HEK293 (cell line): Measurements from ENCODE around the gene CREB5.

Experiments used
- FEZF1 ChIP-seq: fragments of 450-650 bp; formaldehyde crosslinking; IDR thresholded peaks from 2 replicates; pipeline ENCODE4 v1.5.1; 2016; ENCODE audit warnings: missing biosample characterization, missing genetic modification characterization
- GLIS2 ChIP-seq: fragments of 450-650 bp; formaldehyde crosslinking; IDR thresholded peaks from 2 replicates; pipeline ENCODE4 v1.5.1; 2016; ENCODE audit warnings: missing biosample characterization, missing genetic modification characterization
- HIC1 ChIP-seq: fragments of 450-650 bp; formaldehyde crosslinking; IDR thresholded peaks from 2 replicates; pipeline ENCODE4 v1.5.1; 2016; ENCODE audit warnings: missing biosample characterization, missing genetic modification characterization
- KLF10 ChIP-seq: fragments of 450-650 bp; IDR thresholded peaks from 2 replicates; pipeline ENCODE4 v1.5.1; 2018; ENCODE audit warnings: missing biosample characterization, mild to moderate bottlenecking, missing genetic modification characterization
- KLF16 ChIP-seq: fragments of 450-650 bp; formaldehyde crosslinking; IDR thresholded peaks from 2 replicates; pipeline ENCODE4 v1.5.1; 2017; ENCODE audit warnings: missing biosample characterization, missing genetic modification characterization
- PRDM1 ChIP-seq: fragments of 450-650 bp; formaldehyde crosslinking; IDR thresholded peaks from 2 replicates; pipeline ENCODE4; 2016; ENCODE audit warnings: missing biosample characterization, missing genetic modification characterization
- REST ChIP-seq: fragments of 450-650 bp; formaldehyde crosslinking; IDR thresholded peaks from 2 replicates; pipeline ENCODE4 v1.5.1; 2016; ENCODE audit warnings: missing biosample characterization, missing genetic modification characterization
- SETDB1 ChIP-seq: IDR thresholded peaks from one replicate; pipeline ENCODE4 v1.6.1; 2017; ENCODE audit warnings: mild to moderate bottlenecking, low read length, moderate library complexity, mixed read lengths; ENCODE audit not compliant: insufficient read length
- TRIM28 ChIP-seq: IDR thresholded peaks from 2 replicates; pipeline ENCODE4 v1.6.1; 2011; ENCODE audit warnings: low read length, control low read depth, borderline replicate concordance
- WT1 ChIP-seq: fragments of 450-650 bp; formaldehyde crosslinking; IDR thresholded peaks from 2 replicates; pipeline ENCODE4 v1.5.1; 2016; ENCODE audit warnings: missing biosample characterization, missing genetic modification characterization
- YY1 ChIP-seq: fragments of 450-650 bp; formaldehyde crosslinking; IDR thresholded peaks from 2 replicates; pipeline ENCODE4 v1.5.1; 2018; ENCODE audit warnings: missing biosample characterization, missing genetic modification characterization
- ZFP41 ChIP-seq: fragments of 450-650 bp; formaldehyde crosslinking; IDR thresholded peaks from 2 replicates; pipeline ENCODE4 v1.5.1; 2016; ENCODE audit warnings: missing biosample characterization, missing genetic modification characterization, borderline replicate concordance
- ZNF138 ChIP-seq: fragments of 450-650 bp; formaldehyde crosslinking; IDR thresholded peaks from 2 replicates; pipeline ENCODE4 v1.5.1; 2016; ENCODE audit warnings: missing biosample characterization, missing genetic modification characterization, borderline replicate concordance
- ZNF140 ChIP-seq: fragments of 450-650 bp; formaldehyde crosslinking; IDR thresholded peaks from 2 replicates; pipeline ENCODE4 v1.5.1; 2016; ENCODE audit warnings: missing biosample characterization, missing genetic modification characterization
- ZNF148 ChIP-seq: fragments of 450-650 bp; formaldehyde crosslinking; IDR thresholded peaks from 2 replicates; pipeline ENCODE4 v1.5.0; 2017; ENCODE audit warnings: missing biosample characterization, missing genetic modification characterization, borderline replicate concordance
- ZNF16 ChIP-seq: fragments of 450-650 bp; formaldehyde crosslinking; IDR thresholded peaks from 2 replicates; pipeline ENCODE4 v1.5.1; 2016; ENCODE audit warnings: low read depth, missing biosample characterization, missing genetic modification characterization
- ZNF184 ChIP-seq: fragments of 450-650 bp; IDR thresholded peaks from 2 replicates; pipeline ENCODE4 v1.5.1; 2018; ENCODE audit warnings: missing biosample characterization, mild to moderate bottlenecking, missing genetic modification characterization
- ZNF214 ChIP-seq: fragments of 450-650 bp; formaldehyde crosslinking; IDR thresholded peaks from 2 replicates; pipeline ENCODE4 v1.5.1; 2017; ENCODE audit warnings: missing biosample characterization, mild to moderate bottlenecking, missing genetic modification characterization, borderline replicate concordance
- ZNF324 ChIP-seq: fragments of 450-650 bp; formaldehyde crosslinking; IDR thresholded peaks from 2 replicates; pipeline ENCODE4 v1.5.1; 2016; ENCODE audit warnings: missing biosample characterization, missing genetic modification characterization
- ZNF366 ChIP-seq: fragments of 450-650 bp; formaldehyde crosslinking; conservative IDR thresholded peaks from 2 replicates; pipeline ENCODE4 v1.5.1; 2016; ENCODE audit warnings: missing biosample characterization, missing genetic modification characterization
- ZNF416 ChIP-seq: fragments of 450-650 bp; formaldehyde crosslinking; IDR thresholded peaks from 2 replicates; pipeline ENCODE4 v1.5.1; 2016; ENCODE audit warnings: missing biosample characterization, missing genetic modification characterization
- ZNF426 ChIP-seq: fragments of 450-650 bp; formaldehyde crosslinking; IDR thresholded peaks from 2 replicates; pipeline ENCODE4 v1.5.1; 2017; ENCODE audit warnings: missing biosample characterization, missing genetic modification characterization, mild to moderate bottlenecking, inconsistent platforms, moderate library complexity
- ZNF530 ChIP-seq: fragments of 450-650 bp; formaldehyde crosslinking; IDR thresholded peaks from 2 replicates; pipeline ENCODE4 v1.5.1; 2016; ENCODE audit warnings: low read depth, missing biosample characterization, missing genetic modification characterization
- ZNF548 ChIP-seq: fragments of 450-650 bp; formaldehyde crosslinking; IDR thresholded peaks from 2 replicates; pipeline ENCODE4 v1.5.1; 2016; ENCODE audit warnings: missing biosample characterization, missing genetic modification characterization
- ZNF561 ChIP-seq: fragments of 450-650 bp; IDR thresholded peaks from 2 replicates; pipeline ENCODE4 v1.5.1; 2018; ENCODE audit warnings: missing biosample characterization, missing genetic modification characterization, borderline replicate concordance
- ZNF585B ChIP-seq: fragments of 450-650 bp; formaldehyde crosslinking; IDR thresholded peaks from 2 replicates; pipeline ENCODE4 v1.5.1; 2016; ENCODE audit warnings: missing biosample characterization, missing genetic modification characterization
- ZNF658 ChIP-seq: fragments of 450-650 bp; formaldehyde crosslinking; IDR thresholded peaks from 2 replicates; pipeline ENCODE4; 2016; ENCODE audit warnings: missing biosample characterization, missing genetic modification characterization
- ZNF664 ChIP-seq: fragments of 450-650 bp; formaldehyde crosslinking; IDR thresholded peaks from 2 replicates; pipeline ENCODE4 v1.5.1; 2016; ENCODE audit warnings: missing biosample characterization, missing genetic modification characterization
- ZNF707 ChIP-seq: fragments of 450-650 bp; formaldehyde crosslinking; IDR thresholded peaks from 2 replicates; pipeline ENCODE4 v1.5.1; 2016; ENCODE audit warnings: missing biosample characterization, missing genetic modification characterization
- ZNF768 ChIP-seq: fragments of 450-650 bp; formaldehyde crosslinking; IDR thresholded peaks from 2 replicates; pipeline ENCODE4 v1.5.1; 2018; ENCODE audit warnings: missing biosample characterization, mild to moderate bottlenecking, missing genetic modification characterization
- ZNF776 ChIP-seq: fragments of 450-650 bp; formaldehyde crosslinking; IDR thresholded peaks from 2 replicates; pipeline ENCODE4 v1.5.0; 2017; ENCODE audit warnings: missing biosample characterization, missing genetic modification characterization, borderline replicate concordance
- ZNF843 ChIP-seq: fragments of 450-650 bp; formaldehyde crosslinking; IDR thresholded peaks from 2 replicates; pipeline ENCODE4 v1.5.1; 2016; ENCODE audit warnings: missing biosample characterization, missing genetic modification characterization
- ZSCAN16 ChIP-seq: fragments of 450-650 bp; formaldehyde crosslinking; IDR thresholded peaks from 2 replicates; pipeline ENCODE4 v1.5.1; 2016; ENCODE audit warnings: missing biosample characterization, missing genetic modification characterization
- ZSCAN30 ChIP-seq: fragments of 450-650 bp; IDR thresholded peaks from 2 replicates; pipeline ENCODE4 v1.5.1; 2018; ENCODE audit warnings: missing biosample characterization, mild to moderate bottlenecking, missing genetic modification characterization, moderate library complexity
- ZXDB ChIP-seq: fragments of 450-650 bp; formaldehyde crosslinking; IDR thresholded peaks from 2 replicates; pipeline ENCODE4 v1.5.1; 2016; ENCODE audit warnings: missing biosample characterization, missing genetic modification characterization

CREB5 gene

GRCh38 chr7:28411876-28412662 is at the start of gene CREB5 (continued):
- no peak for TF ChIP-seq HIC1 (tag by site-specific recombination)
- no peak for TF ChIP-seq ZNF214 (tag by site-specific recombination)
- peak; percentile 54; the same call in 1 of the 2 replicates for TF ChIP-seq FEZF1 (tag by site-specific recombination)
- no peak for TF ChIP-seq ZNF776
- TF ChIP-seq ZNF530 (tag by site-specific recombination), result no peak
- 0 out of 2 replicates have a peak, but pooled peaks have one; percentile 15 for TF ChIP-seq ZSCAN16 (tag by site-specific recombination)
- TF ChIP-seq YY1, result no peak
- no peak for TF ChIP-seq ZFP41 (tag by site-specific recombination)
- TF ChIP-seq ZNF148 (tag by site-specific recombination), result no peak
- TF ChIP-seq ZNF184 (tag by site-specific recombination), result no peak
- TF ChIP-seq ZNF561, result no peak
- no peak for TF ChIP-seq ZNF16
- no peak for TF ChIP-seq ZNF658 (tag by site-specific recombination)
- no peak for TF ChIP-seq WT1
- TF ChIP-seq KLF10 (tag by site-specific recombination), result no peak
- TF ChIP-seq ZNF707 (tag by site-specific recombination), result no peak
- TF ChIP-seq ZNF768 (tag by site-specific recombination), result no peak
- TF ChIP-seq ZXDB, result 0 out of 2 replicates have a peak, but pooled peaks have one; percentile 32
- TF ChIP-seq ZNF585B (tag by site-specific recombination), result no peak
- no peak for TF ChIP-seq ZNF140 (tag by site-specific recombination)
- no peak for TF ChIP-seq ZNF416 (tag by site-specific recombination)
- TF ChIP-seq SETDB1, result no peak
- TF ChIP-seq ZSCAN30 (tag by site-specific recombination), result no peak
- TF ChIP-seq GLIS2, result no peak
- no peak for TF ChIP-seq ZNF664 (tag by site-specific recombination)
- TF ChIP-seq ZNF324, result no peak
- no peak for TF ChIP-seq REST (tag by site-specific recombination)
- TF ChIP-seq ZNF366 (tag by site-specific recombination), result peak; percentile 50; the same call in 1 of the 2 replicates
- TF ChIP-seq PRDM1, result no peak
- no peak for TF ChIP-seq ZNF548
- TF ChIP-seq ZNF843 (tag by site-specific recombination), result no peak
- TF ChIP-seq ZNF426 (tag by site-specific recombination), result no peak
- no peak for TF ChIP-seq ZNF138
- TF ChIP-seq TRIM28, result no peak
- no peak for TF ChIP-seq KLF16 (tag by site-specific recombination)
